ENCODE data around the gene NRG4.
"Not testable (repeated sequence)": the region's sequence is repeated elsewhere in the genome, so short reads cannot be mapped to it uniquely, and the experiment has no call there.

Gene NRG4, protein sequence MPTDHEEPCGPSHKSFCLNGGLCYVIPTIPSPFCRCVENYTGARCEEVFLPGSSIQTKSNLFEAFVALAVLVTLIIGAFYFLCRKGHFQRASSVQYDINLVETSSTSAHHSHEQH

DNA sequence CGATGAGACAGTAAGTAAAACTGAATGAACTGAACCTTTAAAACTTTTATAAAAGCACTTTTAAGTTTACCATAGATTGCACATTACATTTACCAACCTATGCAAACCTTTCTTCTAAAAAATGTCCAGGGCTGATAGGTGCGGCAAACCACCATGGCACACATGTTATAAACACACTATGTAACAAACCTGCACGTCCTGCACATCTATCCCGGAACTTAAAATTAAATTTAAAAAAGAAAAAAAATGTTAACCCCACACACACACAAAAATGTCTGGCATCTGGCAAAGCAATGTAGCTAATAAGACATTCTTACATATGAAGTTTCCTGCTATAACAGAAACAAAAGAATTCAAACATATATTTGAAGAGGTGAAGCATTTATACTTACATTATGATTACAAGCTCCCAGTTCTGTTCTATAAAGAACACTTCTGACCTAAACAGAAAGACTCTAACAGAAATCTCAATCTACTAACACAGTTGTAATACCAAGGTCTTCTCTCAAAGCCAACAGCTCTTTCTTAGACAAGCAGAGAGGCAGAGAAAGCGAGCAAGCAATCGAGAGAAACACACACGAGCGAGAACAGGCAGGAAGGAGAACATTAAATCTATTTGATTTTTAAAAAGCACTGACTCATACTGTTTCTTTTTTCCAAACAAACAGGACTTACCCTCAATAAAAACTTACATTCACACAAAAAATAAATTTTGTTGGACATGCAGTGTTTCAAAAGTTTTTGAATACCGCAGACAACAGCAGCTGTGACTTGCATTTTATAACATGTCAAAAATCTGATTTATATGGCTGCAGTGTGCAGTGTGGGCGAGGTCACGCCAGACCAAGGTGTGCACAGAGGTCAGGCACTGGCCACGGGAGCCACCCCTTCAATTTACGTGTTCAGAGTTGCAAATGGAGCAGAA lies at the start of gene NRG4:
Gene NRG4, minus strand, starts transcription at position 798 of the 925 bp plus-strand sequence. CDS start 1,194 bp downstream, outside the sequence.
- DNase-seq = no peak

DNA sequence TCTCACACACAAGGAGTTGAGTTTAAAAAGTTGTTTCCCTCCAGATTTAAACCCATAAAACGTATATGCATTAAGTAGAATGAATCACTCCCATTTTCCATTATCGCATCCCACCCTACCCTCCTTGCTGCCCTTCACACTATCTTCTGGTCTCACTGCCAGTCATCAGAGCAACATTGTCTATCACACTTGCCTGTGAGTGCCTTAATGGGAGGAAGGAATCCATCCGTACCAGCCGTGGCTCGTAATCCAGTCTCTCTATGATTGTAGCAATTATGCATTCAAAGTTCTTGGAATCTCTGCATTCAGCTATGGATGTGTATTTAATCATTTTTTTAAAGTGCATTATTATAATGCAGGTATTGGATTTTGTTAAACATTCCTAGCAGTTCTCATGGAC lies 49.5 kb upstream of the NRG4 start:
- DNase-seq = no peak

DNA sequence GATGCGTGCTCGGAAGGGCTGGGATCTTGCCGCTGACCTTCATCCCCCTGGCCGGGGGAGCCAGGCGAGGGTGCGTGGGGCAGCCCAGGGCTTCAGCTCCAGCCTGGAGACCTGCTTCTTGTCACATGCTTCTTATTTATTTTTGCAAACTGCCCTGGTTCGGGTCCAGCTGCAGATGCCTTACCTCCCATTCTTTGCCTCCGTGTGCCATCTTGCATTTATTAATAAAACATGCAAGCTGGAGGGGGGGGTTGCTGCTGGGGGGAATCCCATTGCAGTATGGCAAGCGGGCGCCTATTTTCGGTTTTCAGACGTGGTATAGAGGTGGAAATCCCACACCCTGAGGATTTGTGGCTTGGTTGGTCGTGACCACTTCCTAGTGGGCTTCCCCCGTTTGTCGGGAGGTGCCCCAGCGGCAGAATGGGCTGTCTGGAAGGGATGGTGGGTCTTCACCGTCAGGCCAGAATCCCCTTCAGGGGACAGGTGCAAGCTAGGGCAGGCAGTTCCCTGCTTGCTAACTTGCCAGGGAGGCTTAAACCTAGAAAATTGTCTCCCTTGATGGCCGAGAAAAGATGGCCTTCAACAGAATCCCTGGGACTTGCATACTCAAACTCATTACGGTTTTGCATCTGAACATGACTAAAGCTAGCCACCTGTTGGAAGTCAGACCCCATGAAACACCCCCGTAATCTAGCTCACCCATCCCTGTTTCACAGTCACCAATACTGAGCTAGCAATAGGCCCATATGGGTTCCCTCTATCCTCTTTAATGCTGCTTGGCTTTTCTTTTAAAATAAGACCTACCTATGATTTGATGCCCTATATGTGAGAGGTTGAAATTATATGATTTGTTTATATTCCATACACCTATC lies 48.1 kb upstream of the NRG4 start:
- DNase-seq = peak; percentile 31

DNA sequence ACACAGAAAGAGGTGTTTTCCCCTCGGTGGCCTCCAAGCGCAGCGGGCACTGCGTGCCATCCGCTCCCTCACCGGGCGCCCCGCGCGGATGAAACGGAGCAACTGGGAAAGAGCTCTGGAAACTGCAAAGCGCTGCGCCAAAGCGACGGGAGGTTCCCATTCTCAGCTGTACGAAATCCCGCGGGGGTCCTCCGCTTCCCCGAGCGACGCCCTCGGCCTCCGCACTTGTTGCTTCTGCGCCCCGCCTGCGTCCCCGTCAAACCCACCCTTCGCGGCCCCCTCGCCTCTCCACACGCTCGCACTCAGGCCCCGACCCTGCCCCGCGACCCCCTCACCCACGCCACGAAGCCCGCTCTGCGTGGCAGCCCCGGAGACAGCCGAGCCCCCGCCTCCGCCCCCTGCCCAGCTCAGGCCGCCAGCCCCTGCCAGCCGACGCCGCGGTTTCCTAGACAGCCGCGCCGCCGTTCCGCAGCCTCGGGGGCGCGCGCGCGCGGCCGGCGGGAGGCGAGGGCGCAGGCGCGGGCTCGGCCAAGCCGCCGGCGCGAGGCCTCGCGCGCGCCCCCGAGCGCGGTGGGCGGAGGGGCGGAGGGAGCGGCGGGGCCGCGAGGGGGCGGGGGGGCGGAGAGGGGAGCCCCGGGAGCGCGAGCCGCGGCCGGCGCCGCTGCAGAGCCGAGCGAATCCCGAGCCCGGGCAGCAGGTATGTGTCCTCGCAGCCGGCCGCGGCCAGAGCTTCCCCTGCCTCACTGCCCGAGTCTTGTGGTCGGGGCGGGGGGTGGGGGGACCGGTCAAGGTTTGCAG lies 47.3 kb upstream of the NRG4 start, which contains the start of gene TMEM266:
Gene TMEM266, plus strand, starts transcription at position 666 of the 798 bp plus-strand sequence. CDS start 74,279 bp downstream, outside the sequence.
- no peak for DNase-seq

DNA sequence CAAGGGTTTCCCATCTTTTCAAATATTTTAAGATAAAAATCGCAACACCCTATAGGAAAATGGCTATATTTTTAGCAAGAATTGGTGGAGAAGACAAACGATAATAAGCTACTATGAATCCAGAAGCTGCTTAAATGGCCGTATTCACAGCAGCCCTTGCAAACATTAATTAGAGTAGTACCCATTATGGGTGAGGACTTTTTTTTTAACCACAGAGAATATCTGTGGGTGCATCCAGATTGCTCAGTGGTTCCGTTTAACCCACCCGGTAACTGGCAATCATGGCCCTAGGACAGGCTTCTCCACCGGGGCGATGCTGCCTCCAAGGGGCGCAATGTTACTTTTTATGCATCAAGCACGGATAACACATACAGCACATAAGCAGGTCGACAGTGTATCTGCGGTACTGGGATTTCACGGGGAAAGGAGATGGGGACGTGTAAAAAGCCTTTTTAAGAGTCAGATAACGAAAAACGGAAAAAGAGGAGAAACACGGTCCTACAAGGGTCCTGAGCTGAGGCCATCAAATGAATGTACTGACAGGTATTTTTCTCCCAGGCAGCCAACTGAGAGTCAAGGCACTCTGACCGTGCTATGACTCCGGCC lies 46.6 kb upstream of the NRG4 start:
- DNase-seq = no peak

DNA sequence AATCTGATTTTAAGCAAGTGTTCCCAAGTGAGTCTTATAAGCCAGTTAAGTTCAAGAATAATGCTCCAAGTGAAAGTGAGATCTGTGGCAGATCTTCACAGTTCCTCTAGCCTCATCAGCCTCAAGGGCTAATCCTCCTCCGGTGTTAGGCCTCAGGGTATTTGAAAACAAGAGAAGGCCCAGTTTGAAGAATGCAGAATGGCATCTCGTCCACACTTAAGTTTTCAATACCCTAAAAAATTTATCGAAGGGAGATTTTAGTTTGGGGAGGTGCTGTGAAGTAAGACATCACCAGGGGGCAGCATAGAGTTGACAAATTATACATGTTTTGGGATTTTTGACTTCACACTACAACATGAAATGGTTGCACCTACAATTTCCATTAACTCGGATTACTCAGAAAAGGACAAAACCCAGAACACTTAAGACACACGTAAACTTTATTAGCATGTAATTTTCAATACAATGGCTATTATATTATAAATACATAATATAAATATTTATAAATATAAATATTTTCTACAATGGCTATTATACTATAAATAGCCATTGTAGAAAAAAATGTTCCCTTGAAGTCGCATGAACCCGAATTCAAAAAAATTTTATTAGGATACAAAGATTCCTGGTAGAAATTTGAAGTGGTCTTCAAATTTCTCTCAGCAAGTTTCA lies 45.2 kb upstream of the NRG4 start:
- DNase-seq = peak; percentile 24 to 50

DNA sequence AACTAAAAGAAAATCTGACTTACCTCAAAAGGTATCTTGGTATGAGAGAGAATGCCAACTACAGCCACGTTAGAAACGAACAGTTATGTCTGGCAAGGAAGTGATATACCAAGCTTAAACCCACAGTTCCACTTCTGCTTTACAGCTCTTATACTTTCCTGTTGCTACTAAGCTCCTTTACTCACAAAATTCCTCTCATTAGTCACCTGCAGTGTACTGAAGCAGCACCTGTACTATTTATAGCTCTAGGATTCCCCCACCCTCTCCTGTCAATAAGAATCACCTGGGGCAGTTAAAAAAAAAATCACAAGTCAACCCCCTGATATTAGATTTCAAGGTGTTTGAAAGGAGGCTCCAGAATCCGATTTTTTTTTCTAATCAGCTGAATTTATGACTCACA lies 44.7 kb upstream of the NRG4 start:
- DNase-seq = no peak

DNA sequence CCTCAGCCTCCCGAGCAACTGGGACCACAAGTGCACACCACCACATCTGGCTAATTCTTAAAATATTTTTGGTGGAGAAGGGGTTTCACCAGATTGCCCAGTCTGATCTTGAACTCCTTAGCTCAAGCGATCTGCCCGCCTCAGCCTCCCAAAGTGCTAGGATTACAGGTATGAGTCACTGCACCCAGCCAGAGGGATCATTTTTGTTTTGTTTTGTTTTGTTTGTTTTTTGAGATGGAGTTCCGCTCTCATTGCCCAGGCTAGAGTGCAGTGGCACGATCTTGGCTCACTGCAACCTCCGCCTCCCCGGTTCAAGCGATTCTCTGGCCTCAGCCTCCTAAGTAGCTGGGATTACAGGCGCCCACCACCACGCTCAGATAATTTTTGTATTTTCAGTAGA lies 42.0 kb upstream of the NRG4 start:
- DNase-seq = not testable (repeated sequence)

DNA sequence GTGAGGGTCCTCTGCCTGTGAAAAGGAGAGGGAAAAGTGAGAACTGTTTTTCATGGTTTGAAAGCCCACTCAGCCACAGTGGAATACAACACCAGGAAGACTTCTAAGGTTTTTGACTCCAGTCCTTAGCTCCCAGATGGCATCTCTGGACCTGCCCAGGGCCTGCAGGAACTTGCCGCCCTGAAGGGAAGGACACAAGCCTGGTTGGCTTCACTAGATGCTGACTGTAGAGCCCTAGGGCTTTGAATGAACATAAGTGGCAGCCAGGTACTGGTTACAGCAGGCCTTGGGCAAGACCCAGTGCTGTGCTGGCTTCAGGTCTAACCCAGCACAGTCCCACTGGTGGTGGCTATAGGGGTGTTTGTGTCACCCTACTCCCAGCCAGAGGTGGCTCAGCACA lies 26.3 kb upstream of the NRG4 start:
- DNase-seq = no peak

DNA sequence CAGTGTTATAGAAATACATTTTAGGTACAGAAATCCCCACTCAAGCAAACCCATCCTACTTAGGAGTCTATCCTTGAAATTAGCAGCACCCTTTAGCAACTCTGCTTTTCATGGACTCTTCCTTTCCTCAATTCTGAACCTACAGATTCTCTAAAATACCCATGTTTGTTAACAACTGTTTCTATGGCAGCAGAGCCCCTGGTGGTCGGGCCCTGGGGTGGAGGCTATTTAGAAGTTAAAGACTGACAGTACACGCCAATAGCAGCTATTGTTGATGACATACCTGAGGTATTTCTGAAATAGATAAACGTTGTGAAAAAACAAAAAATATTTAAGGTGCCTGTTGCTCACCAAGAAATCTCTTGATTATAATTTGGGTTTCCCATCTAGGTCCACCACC lies 23.4 kb upstream of the NRG4 start:
- no peak for DNase-seq

DNA sequence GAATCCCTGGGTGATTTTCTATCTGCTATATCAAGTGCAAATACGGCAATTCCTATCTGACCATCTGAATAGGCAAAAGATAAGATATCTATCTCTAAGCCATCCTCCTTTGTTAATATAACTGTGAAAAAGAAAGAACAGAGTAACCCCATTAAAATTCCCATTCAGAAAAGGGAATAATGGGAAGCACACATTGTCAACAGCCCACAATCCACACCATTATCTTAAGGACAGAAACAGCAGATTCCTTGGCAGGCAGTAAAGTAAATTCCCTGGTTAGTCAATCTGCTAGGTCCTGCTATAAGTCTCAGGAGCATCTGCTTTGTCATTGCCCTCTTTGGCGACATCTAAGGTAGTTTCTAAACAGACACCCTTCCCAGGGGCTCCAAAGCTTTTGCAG lies 21.9 kb upstream of the NRG4 start:
- no peak for DNase-seq

DNA sequence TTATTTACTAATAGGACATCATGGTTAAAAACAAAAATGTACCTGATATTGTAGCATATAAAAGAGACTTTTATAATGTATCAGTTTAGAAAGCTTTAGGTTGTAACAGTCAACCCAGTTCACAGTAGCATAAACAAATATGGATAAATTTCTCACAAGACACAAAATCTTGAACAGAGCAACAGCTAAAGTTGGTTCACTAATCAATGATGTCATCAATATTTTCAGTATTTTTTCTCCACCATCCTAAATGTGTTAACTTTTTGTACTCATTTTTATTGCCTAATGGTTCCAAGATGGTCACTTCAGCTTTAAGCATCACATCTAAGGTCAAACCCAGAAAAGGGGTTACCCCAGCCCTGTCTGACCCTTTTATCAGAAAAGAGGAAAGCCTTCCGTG lies 21.2 kb upstream of the NRG4 start:
- DNase-seq = no peak

DNA sequence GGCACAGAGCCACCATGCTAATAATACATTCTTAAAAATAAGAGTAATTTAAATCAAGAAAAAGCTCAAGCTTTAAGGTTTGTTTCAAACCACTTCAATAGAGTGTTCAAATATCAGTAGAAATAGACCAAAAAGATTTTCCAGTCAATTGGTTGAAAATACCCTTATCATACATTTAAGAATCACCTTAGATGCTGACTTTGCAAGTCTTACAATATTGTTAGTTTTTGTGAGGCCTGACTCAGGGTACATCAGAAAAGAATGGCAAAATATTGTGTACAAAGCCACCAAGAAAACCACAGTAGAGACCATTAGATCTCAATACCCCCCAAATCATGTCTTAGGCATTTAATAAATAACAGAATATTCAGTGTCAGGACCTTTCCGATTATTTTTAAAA lies 19.8 kb upstream of the NRG4 start:
- DNase-seq = no peak

DNA sequence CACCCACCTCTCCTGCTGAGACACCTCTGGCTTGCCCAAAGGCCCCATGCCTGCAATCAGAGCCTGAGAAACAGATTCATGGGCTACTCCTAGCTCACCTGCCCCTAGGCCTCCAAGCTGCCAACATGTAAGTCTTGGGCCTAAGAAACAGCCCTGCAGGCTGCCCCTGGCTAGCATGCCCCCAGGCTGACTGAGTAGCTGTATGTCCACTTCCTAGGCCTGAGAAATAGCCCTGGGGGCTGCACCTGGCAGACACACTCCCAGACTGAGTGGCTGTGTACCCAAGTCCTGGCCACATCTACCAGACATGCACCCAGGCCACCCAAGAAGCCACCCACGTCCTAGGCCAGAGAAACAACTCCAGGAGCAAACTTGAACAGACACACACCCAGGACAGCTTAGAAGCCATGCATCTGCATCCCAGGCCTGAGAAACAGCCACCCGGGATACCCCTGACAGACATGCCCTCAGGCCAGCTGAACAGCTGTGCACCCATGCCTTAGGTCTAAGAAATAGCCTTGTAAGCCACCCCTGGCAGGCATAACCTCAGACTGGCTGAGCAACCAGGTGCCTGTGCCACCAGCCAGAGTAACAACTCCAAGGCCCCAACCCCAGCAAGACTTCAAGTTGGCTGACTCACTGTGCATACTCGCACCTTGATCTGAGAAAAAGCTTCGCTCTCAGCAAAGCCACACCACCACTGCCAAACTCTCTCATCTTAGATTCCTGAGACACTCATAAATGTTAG lies 12.0 kb upstream of the NRG4 start:
- no peak for DNase-seq

DNA sequence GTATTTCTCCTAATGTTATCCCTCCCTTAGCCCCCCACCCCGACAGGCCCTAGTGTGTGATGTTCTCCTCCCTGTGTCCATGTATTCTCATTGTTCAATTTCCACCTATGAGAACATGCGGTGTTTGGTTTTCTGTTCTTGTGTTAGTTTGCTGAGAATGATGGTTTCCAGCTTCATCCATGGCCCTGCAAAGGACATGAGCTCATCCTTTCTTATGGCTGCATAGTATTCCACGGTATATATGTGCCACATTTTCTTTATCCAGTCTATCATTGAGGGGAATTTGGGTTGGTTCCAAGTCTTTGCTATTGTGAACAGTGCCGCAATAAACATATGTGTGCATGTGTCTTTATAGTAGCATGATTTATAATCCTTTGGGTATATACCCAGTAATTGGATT lies 1.2 kb upstream of the NRG4 start:
- DNase-seq = not testable (repeated sequence)

DNA sequence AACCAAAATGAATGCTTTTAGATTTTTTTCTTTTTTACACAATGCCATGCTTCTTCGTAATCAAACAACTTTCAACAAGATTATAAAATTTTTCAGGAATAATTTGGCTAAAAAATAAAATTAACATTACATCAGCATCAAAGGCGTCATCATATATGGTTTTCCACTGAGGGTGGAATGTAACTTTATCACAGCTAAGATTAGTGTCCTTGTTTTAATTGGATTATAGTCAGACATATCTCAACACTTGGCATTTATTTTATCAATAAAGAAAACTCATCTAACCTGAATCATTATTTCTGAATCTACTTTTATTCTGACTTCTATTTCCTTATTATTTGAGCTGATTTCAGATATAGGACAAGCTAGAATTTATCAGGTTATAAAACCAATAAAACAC lies 1.6 kb downstream of the NRG4 start:
- no peak for DNase-seq

DNA sequence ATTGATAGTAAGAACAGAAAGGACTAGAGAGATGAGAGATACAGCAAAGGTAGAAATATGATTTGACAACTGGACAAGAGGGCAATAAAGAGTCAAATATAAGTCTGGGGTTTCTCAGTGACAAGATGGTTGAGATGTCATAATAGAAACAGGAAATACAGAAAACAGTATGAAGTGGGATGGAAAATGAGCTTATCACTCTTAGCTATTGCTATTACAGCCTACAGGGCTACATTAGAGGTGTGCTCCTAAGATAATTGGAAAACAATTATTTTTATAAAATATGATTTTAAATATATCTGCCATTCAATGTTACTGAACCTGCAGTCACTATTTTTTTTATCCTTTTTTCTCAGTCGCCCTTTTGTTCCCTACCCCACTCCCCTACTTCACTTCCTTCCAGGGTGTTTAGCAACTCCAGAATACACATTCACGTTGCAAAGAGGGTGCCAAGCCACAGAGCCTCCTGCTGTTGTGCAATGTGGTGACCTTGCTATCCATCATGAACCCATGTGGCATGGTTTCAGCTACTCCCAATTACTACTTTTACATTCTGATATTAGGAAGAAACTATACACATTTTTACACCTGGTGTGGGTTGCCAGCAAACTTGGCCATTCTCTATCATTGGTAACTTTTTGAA lies 6.0 kb downstream of the NRG4 start:
- DNase-seq = peak in 1 of 2 donors; percentile 24

DNA sequence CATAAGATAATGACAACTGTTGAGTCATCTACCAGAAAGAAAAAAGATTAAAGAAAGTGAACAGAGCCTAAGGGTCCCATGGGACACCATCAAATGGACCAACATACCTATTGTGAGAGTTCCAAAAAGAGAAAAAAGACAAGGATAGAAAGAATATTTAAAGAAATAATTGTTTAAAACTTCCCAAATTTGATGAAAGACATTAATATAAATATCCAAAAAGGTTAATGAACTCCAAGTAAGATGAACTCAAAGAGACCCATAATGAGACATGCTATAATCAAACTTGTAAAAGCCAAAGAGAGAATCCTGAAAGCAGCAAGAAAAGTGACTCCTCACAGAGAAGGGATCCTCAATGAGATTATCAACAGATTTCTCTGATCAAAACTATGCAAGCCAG lies 8.9 kb downstream of the NRG4 start:
- DNase-seq = no peak

DNA sequence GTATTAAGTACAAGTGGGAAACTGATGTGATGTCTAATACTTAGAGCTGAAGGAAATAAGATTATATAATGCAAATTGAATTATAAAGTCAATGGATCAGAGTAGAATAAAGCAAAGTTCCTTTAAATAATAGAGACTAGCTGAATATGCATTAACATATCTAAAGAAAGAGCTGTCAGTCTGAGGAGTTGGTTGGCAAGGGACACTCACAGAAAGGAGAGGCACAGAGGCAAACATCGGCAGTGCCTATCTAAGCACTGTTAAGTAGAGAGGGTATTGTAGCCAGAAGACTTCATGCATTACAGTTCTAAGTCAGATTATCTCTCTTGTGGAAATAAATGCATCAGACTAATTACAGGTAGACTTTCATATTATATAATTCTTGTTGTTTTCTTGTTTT lies 16.6 kb downstream of the NRG4 start:
- DNase-seq = no peak

DNA sequence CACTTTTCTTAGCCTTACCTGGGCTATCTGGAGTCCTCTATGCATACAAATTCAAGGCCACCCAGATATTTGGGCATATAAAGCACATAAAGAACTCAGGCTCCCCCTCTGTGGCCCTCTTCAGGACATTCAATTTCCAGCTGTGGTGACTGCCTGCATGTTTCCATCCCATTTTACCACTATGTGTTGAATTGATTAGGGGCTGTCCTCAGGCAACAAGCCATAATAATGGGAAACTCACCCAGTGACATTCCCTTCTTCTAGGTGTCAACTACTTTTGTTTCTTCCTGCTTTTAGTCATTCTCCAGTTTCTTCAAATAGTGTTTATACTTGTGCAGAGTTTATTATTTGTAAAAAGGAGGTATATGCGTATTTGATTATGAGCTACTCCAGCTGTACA lies 18.0 kb downstream of the NRG4 start:
- no peak for DNase-seq
